Endothelial cell (in vitro differentiated cells): ENCODE data around the gene HSPB8. TPM values are rescaled to one million over a fixed set of nuclear protein-coding genes. Genes with fewer than 3 reads are reported as not detected.

Experiments
- DNase-seq: peaks from one replicate; pipeline ENCODE4 v3.0.0; 2021; ENCODE audit warnings: low spot score
- H3K27ac Mint-ChIP-seq: one replicate; pipeline ENCODE4 v1.8.0; 2021; ENCODE audit warnings: mixed read lengths, inconsistent platforms; ENCODE audit not compliant: unreplicated experiment
- H3K27me3 Mint-ChIP-seq: one replicate; pipeline ENCODE4 v1.8.0; 2021; ENCODE audit warnings: mild to moderate bottlenecking, moderate library complexity, mixed read lengths, inconsistent platforms; ENCODE audit not compliant: unreplicated experiment
- H3K36me3 Mint-ChIP-seq: one replicate; pipeline ENCODE4 v1.8.0; 2021; ENCODE audit warnings: mild to moderate bottlenecking, low read depth, mixed read lengths, inconsistent platforms; ENCODE audit not compliant: unreplicated experiment
- H3K4me1 Mint-ChIP-seq: one replicate; pipeline ENCODE4 v1.8.0; 2021; ENCODE audit warnings: mild to moderate bottlenecking, mixed read lengths, inconsistent platforms; ENCODE audit not compliant: unreplicated experiment
- H3K4me3 Mint-ChIP-seq: one replicate; pipeline ENCODE4 v1.8.0; 2021; ENCODE audit warnings: mild to moderate bottlenecking, mixed read lengths, inconsistent platforms; ENCODE audit not compliant: unreplicated experiment
- H3K9me3 Mint-ChIP-seq: one replicate; pipeline ENCODE4 v1.8.0; 2021; ENCODE audit warnings: mixed read lengths, inconsistent platforms; ENCODE audit not compliant: unreplicated experiment
- CTCF ChIP-seq: fragments of 200-600 bp; sonication (generic); IDR thresholded peaks from one replicate; pipeline ENCODE4 v1.5.0; 2021; ENCODE audit warnings: antibody characterized with exemption; ENCODE audit not compliant: unreplicated experiment
- total RNA-seq: library from RNA; stranded (reverse); fragmentation: NEBNext Ultra II Directional; extraction: Animal tissue kit (Norgen Biotek cat#: 25700); gene quantifications from one replicate; pipeline ENCODE4 v1.2.1, GENCODE V29; 2021; ENCODE audit not compliant: unreplicated experiment

Gene HSPB8
- total RNA-seq, 1 donor from 2014 or later = 2.7 TPM

GRCh38 chr12:119156401-119157044, 22.2 kb upstream of the HSPB8 start:
- Mint-ChIP-seq H3K4me1 (peaks cover 5% of the 10 kb centered on the region), H3K27me3 (peaks cover 9% of the 10 kb centered on the region), H3K9me3 (no peaks in the 10 kb centered on the region), H3K36me3 (peaks cover 4% of the 10 kb centered on the region), H3K27ac (no peak overlapping the region), H3K4me3 (no peak overlapping the region)
- DNase-seq = peak; percentile 17
- no peak for TF ChIP-seq CTCF

- H3K9me3 Mint-ChIP-seq = no peaks in the 10 kb centered on the region
- H3K27me3 Mint-ChIP-seq = peaks cover 9% of the 10 kb centered on the region
- no peak overlapping the region for H3K27ac Mint-ChIP-seq
Measured at GRCh38 chr12:119157528-119157927, 21.2 kb upstream of the HSPB8 start.

GRCh38 chr12:119157978-119158377, 20.8 kb upstream of the HSPB8 start:
- no peaks in the 10 kb centered on the region for H3K9me3 Mint-ChIP-seq
- no peak for TF ChIP-seq CTCF
- DNase-seq = no peak

More at GRCh38 chr12:119157528-119157927, 21.2 kb upstream of the HSPB8 start:
- H3K36me3 Mint-ChIP-seq = peaks cover 4% of the 10 kb centered on the region
- no peak for TF ChIP-seq CTCF
- DNase-seq = no peak
- no peak overlapping the region for H3K4me3 Mint-ChIP-seq
- peaks cover 5% of the 10 kb centered on the region for H3K4me1 Mint-ChIP-seq

GRCh38 chr12:119158402-119158801, 20.3 kb upstream of the HSPB8 start:
- no peaks in the 10 kb centered on the region for H3K9me3 Mint-ChIP-seq
- no peak overlapping the region for H3K27ac Mint-ChIP-seq
- peaks cover 3% of the 10 kb centered on the region for H3K36me3 Mint-ChIP-seq
- no peak for DNase-seq
- no peak overlapping the region for H3K4me3 Mint-ChIP-seq
- no peak for TF ChIP-seq CTCF
- peaks cover 5% of the 10 kb centered on the region for H3K4me1 Mint-ChIP-seq
- peaks cover 9% of the 10 kb centered on the region for H3K27me3 Mint-ChIP-seq

More at GRCh38 chr12:119157978-119158377, 20.8 kb upstream of the HSPB8 start:
- peaks cover 4% of the 10 kb centered on the region for H3K36me3 Mint-ChIP-seq
- peaks cover 5% of the 10 kb centered on the region for H3K4me1 Mint-ChIP-seq
- peaks cover 9% of the 10 kb centered on the region for H3K27me3 Mint-ChIP-seq
- no peak overlapping the region for H3K27ac Mint-ChIP-seq
- H3K4me3 Mint-ChIP-seq = no peak overlapping the region

- no peak for TF ChIP-seq CTCF
- Mint-ChIP-seq H3K36me3 (no peaks in the 10 kb centered on the region), H3K4me3 (no peak overlapping the region), H3K9me3 (no peaks in the 10 kb centered on the region), H3K27me3 (peaks cover 6% of the 10 kb centered on the region), H3K4me1 (peaks cover 2% of the 10 kb centered on the region), H3K27ac (no peak overlapping the region)
- no peak for DNase-seq
Measured at GRCh38 chr12:119159844-119160243, 18.9 kb upstream of the HSPB8 start.
